Activated T-helper 9 cell treated with anti-CD3 and anti-CD28 coated beads, Interleukin-2, amount 50 U/mL, for 16 hours (primary cell): ENCODE results near the gene GRM1.

Experiments used
- DNase-seq: peaks from one replicate; pipeline ENCODE4 v3.0.0-alpha.2; 2020; ENCODE audit warnings: low read depth

The GRM1 gene

DNA sequence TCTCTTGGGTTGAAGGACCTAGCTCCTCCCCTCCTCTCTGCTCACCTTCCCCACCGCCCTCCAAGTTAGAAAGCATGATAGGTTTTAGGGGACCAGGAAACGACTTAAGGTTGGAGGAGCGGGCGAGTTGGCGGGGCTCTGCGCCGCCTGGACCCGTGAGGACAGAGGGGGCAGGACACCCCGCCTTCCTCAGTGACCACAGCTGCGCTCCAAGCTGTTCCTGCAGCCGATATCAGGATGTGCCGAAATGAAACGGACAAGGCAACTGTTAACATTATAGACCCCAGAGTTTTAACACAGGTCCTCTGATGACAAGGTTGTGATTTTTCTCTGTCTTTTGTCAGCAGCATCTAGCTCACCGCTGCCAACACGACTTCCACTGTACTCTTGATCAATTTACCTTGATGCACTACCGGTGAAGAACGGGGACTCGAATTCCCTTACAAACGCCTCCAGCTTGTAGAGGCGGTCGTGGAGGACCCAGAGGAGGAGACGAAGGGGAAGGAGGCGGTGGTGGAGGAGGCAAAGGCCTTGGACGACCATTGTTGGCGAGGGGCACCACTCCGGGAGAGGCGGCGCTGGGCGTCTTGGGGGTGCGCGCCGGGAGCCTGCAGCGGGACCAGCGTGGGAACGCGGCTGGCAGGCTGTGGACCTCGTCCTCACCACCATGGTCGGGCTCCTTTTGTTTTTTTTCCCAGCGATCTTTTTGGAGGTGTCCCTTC, at the start of gene GRM1:
Gene GRM1 (plus strand): TSS at position 212 of the 722 bp plus-strand sequence. CDS start 456 bp downstream, at position 668.
- DNase-seq, result no peak

DNA sequence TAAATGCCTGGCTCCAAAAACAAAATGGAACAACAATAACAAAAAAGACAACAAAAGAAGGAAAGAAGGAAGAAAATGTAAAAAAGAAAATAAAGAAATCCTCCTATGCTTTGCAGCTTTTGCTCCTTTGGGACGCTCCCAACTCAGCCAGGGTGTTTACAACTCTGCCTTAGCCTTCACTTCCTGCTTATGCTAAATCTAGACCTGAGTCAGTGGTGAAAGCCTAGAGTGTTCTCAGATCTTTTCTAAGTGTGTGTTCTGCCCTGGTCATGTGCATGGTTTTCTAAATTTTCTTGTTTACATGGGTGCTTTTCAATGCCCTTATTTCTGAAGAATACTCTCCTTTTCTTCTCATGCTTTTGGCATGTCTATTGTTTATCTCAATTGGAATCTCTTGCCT, 19.5 kb upstream of the GRM1 start:
- DNase-seq, result no peak

DNA sequence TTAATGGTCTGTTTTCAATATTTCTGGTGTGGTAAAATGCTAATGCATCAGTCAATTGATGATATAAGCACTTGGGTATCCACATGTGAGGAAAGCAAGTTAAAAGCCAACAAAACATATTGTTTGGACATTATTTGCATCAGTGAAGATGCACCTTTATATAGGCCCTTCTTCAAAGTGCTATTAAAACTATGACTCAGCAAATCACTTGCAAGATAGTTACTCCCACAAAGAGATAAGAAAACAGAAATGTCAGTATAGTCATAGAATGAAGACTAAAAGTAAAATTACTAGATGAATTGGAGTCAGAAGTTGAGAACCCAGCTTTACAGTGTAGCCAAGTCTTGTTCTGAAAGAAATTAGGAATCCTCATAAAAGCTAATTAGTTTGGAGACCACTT, 14.6 kb upstream of the GRM1 start:
- DNase-seq, result no peak

DNA sequence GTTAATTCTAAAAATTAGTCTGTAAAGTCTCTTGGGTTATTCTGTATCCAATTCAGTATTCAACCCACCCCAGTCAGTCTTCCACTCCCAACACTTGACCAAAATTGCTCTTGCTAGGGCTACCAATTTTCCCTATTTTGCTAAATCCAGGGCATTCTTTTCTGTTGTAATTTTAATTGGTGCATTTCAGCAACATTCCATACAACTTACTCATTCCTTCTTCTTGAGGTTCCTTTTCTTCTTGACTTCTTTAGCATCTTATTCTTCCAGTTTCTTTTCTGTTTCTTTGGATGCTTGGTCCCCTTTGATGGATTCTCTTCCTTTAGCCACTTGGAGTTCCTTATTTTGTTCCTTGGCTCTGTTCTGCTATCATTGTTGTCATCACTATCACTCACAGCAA, 11.2 kb upstream of the GRM1 start:
- DNase-seq, result no peak

GRCh38 chr6:146026873-146027272, 2.0 kb upstream of the GRM1 start:
- no peak for DNase-seq

DNA sequence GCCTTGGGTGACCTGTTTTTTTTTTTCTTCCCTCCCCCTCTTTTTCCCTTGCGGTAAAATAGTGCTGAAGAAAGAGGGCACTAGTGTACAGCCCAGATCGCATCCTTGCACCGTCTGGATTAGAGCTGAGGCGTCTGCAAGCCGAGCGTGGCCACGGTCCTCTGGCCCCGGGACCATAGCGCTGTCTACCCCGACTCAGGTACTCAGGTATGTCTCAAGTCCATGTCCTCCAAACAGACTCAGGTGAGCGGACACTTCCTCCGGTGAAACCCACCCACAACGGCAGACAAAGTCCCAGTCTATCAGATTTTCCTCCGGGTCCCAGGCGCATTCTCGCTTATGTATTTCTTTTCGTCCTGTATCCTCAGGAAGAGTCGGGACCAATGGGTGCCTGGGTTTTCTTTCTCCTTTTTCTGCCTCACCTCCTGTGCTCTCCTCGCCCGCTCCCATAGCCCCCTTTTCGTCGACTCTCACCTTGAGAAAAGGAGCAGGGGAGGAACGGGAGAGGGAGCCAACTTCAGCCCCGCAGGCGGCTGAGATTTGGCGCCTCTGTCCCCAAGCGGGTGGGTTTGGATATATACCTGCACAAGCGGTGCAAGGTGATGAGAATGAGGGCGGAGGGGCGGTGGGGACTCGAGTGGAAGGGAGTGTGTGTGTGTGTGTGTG, 1.1 kb upstream of the GRM1 start:
- DNase-seq, result no peak

- peak; percentile 6 for DNase-seq
Measured at GRCh38 chr6:146028252-146028795, 538 bp upstream of the GRM1 start.

DNA sequence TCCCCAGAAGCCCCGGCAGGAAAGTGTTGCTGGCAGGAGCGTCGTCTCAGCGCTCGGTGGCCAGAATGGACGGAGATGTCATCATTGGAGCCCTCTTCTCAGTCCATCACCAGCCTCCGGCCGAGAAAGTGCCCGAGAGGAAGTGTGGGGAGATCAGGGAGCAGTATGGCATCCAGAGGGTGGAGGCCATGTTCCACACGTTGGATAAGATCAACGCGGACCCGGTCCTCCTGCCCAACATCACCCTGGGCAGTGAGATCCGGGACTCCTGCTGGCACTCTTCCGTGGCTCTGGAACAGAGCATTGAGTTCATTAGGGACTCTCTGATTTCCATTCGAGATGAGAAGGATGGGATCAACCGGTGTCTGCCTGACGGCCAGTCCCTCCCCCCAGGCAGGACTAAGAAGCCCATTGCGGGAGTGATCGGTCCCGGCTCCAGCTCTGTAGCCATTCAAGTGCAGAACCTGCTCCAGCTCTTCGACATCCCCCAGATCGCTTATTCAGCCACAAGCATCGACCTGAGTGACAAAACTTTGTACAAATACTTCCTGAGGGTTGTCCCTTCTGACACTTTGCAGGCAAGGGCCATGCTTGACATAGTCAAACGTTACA, 817 bp downstream of the GRM1 start:
- no peak for DNase-seq

GRCh38 chr6:146032387-146032786, 3.5 kb downstream of the GRM1 start:
- DNase-seq, result no peak

GRCh38 chr6:146040360-146040759, 11.5 kb downstream of the GRM1 start:
- DNase-seq, result no peak

DNA sequence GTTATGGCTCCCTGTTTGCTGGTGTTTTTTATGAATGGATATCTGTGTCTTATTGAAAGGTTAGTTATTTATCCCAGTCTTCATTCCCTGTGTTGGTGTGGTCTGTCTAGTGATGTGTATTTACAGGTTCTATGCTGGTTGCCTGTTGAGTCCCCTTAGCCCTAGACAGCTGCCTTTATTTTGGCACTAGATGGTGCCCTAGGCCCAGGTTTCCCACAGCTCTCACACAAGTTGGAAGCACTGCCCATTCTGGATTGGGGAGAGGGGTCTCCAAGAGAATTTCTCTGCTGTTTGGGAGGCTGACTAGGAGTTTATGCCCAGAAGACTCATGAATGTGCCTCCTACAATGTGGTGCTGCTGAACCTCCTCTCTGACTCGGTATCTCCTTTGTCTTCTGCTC, 12.4 kb downstream of the GRM1 start:
- no peak for DNase-seq

GRCh38 chr6:146047371-146047770, 18.5 kb downstream of the GRM1 start:
- DNase-seq, result no peak

- no peak for DNase-seq
Measured at GRCh38 chr6:146050168-146050567, 21.3 kb downstream of the GRM1 start.

GRCh38 chr6:146056506-146056905, 27.6 kb downstream of the GRM1 start:
- DNase-seq, result no peak

- DNase-seq, result no peak
Measured at GRCh38 chr6:146065690-146066089, 36.8 kb downstream of the GRM1 start.

DNA sequence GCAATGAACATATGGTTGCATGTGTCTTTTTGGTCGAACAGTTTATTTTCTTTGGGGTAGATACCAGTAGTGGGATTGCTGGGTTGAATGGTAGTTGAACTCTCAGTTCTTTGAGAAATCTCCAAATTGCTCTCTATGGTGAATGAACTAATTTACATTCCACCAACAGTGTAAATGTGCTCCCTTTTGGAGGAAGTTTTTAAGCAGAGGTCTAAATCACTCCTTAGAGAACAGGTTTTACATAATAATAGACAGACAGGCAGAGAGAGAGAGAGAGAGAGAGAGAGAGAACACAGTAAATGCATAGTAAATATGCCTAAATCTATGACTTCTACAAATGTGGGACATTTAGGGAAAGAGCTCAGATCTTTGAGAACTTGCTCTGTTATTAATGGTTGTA, 37.6 kb downstream of the GRM1 start:
- DNase-seq, result no peak

DNA sequence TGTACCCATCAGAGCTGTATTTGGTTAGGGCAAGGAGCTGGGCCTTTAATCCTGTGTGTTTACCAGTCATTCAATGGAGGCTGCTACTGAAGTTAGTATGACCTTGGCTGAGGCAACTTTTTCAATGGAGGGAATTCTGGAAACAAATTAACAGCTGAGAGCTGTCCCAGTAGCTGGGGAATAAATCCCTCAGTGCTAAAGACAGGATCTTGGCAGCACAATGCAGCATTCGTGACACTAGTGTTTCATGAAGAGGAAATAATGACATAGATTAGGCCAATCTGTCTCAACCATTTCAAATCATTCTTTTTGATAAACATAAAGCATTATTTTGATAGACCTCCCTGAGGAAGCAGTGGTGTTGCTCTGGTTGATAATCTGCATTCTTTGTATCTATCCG, 42.9 kb downstream of the GRM1 start:
- no peak for DNase-seq

- DNase-seq, result no peak
Measured at GRCh38 chr6:146077992-146078391, 49.1 kb downstream of the GRM1 start.

- no peak for DNase-seq
Measured at GRCh38 chr6:146087386-146087785, 58.5 kb downstream of the GRM1 start.

DNA sequence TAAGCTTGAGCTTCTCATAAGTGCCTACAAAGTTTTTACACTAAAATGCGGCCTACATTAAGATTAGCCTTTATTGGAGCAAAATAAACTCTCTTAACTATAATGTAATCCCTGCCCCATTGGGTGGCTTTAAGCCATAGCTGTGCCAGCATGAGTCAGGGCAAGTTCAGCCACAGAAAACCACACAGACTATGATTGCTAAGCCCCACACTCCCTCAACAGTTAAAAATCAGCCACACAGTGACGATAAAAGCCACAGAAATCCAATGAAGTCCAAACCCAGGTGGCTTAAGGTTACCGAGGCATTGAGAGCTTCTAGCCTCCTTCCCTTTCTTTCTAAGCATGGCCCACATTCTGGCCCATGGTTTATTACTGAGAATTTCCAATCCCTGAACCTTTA, 61.6 kb downstream of the GRM1 start:
- DNase-seq, result no peak

GRCh38 chr6:146092961-146093686, 64.3 kb downstream of the GRM1 start:
- no peak for DNase-seq

DNA sequence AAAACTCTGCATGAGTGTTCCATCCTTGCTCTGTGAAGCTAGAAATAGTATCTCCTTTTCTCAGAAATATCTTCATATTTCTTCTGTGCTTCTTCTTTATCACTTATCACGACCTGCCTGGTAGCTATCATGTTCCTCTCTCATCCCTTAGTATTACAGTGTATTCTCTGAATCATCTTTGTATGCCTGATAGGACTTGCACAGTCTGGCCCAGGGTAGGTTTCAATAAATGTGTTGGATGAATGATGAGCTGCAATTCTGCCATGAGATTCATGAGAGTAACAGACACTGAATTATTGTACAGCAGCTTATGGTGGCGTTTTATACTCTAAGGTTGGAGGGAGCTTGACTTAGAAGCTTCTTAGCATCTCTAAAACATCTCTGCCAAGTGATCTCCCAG, 66.6 kb downstream of the GRM1 start:
- no peak for DNase-seq

GRCh38 chr6:146097586-146097985, 68.7 kb downstream of the GRM1 start:
- DNase-seq, result no peak
